Dendritic cell treated with granulocyte-macrophage colony-stimulating factor and Interleukin-4, amounts not matched to agents 40 ng/mL and 50 ng/mL, for 4 days (primary cell): ENCODE measurements around the gene SLC2A6.

Source experiments
- H3K27ac Mint-ChIP-seq: one replicate; pipeline ENCODE4 v1.8.0; 2022; ENCODE audit warnings: mild to moderate bottlenecking, mixed read lengths
- H3K27me3 Mint-ChIP-seq: one replicate; pipeline ENCODE4 v1.8.0; 2022; ENCODE audit warnings: mild to moderate bottlenecking, mixed read lengths
- H3K36me3 Mint-ChIP-seq: one replicate; pipeline ENCODE4 v1.8.0; 2022; ENCODE audit warnings: low read depth, mixed read lengths
- H3K4me1 Mint-ChIP-seq: one replicate; pipeline ENCODE4 v1.8.0; 2022; ENCODE audit warnings: low read depth, mixed read lengths
- H3K4me3 Mint-ChIP-seq: one replicate; pipeline ENCODE4 v1.8.0; 2022; ENCODE audit warnings: mild to moderate bottlenecking, moderate library complexity, mixed read lengths
- H3K9me3 Mint-ChIP-seq: one replicate; pipeline ENCODE4 v1.8.0; 2022; ENCODE audit warnings: mixed read lengths
- intact Hi-C: fragments of 100-400 bp; cut with micrococcal nuclease; formaldehyde crosslinking; loops from one replicate; pipeline ENCODE4 v1.15.0; 2022

SLC2A6 gene

DNA sequence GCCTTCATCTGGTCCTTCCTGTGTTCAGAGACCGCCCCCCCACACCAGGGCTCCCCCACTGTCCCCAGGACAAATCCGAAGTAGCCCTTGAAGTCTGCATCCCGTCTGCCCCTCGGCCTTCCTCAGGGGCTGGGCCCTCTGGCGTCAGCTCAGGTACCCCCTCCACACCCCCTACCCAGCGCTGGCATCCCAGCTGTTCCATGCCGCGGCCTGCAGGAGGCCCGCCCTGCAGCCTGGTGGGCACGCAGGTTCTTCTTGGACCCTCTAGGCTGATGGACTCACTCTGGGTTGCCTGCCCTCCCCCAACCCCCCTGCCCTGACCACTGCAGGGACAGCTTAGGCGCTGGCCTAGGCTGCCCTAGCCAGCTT, 6.6 kb downstream of the SLC2A6 start:
- H3K4me1 Mint-ChIP-seq, result peaks cover 79% of the 10 kb centered on the region
- peaks cover 64% of the 10 kb centered on the region for H3K36me3 Mint-ChIP-seq
- intact Hi-C loops, result no loop called here
- H3K27ac Mint-ChIP-seq, result peak overlapping the region; percentile 71
- no peaks in the 10 kb centered on the region for H3K27me3 Mint-ChIP-seq
- H3K4me3 Mint-ChIP-seq, result peak overlapping the region; percentile 32
- no peaks in the 10 kb centered on the region for H3K9me3 Mint-ChIP-seq

DNA sequence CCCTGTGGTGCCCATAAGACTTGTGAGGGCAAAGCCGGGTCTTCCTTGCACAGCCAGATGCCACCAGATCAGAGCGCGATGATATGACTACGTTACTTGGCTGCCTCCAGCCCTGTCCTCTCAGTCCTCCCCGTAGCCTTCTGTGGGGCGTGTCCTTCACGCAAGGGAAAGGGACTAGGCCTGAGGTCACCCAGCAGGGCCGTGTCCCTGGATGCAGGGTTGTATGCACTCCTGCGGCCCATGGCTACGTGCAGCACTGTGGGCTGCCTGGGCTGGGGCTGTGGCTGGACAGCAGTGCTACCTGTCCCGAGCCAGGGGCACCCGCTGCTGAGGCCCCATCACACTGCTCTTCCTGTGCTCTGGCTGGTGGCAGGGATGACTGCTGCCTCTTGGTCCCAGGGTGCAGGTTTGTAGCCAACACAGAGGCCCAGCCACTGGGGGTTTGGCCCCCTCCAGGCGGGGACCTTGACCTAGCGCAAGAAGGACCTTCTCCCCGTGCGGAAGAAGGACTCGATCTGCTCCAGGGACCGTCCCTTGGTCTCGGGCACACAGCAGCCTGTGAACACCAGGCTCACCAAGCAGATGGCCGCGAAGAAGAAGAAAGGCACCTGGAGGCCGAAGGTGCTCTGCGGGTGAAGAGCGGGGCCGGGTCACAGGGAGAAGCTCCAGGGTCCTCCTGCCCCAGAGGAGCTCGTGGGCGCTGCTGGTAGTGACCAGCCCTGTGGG, 7.2 kb downstream of the SLC2A6 start:
- Mint-ChIP-seq H3K27ac (peak overlapping the region; percentile 71), H3K4me1 (peaks cover 73% of the 10 kb centered on the region)

DNA sequence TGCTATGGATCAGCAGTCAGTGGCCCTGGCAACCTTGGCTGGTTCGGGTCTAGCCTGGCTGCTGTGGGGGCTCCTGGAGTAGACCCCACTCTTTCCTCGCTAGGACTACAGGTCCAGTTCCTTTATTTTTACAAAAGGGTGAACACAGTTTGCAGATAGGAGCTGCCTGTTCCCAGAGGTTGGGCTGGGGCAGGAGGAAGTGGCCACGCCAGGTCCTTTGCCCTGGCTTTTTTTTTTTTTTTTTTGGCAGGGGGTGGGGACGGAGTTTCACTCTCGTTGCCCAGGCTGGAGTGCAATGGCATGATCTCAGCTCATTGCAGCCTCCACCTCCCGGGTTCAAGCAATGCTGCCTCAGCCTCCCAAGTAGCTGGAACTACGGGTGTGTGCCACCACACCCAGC, 7.9 kb downstream of the SLC2A6 start:
- peaks cover 53% of the 10 kb centered on the region for H3K36me3 Mint-ChIP-seq
- no peaks in the 10 kb centered on the region for H3K27me3 Mint-ChIP-seq
- intact Hi-C loops, result no loop called here
- no peak overlapping the region for H3K4me3 Mint-ChIP-seq
- H3K9me3 Mint-ChIP-seq, result no peaks in the 10 kb centered on the region
- H3K27ac Mint-ChIP-seq, result peak overlapping the region; percentile 71
- H3K4me1 Mint-ChIP-seq, result peaks cover 66% of the 10 kb centered on the region

More for the DNA sequence above, 7.2 kb downstream of the SLC2A6 start:
- no peaks in the 10 kb centered on the region for H3K27me3 Mint-ChIP-seq
- no peaks in the 10 kb centered on the region for H3K9me3 Mint-ChIP-seq
- intact Hi-C loops, result no loop called here
- peaks cover 60% of the 10 kb centered on the region for H3K36me3 Mint-ChIP-seq
- H3K4me3 Mint-ChIP-seq, result peak overlapping the region; percentile 17

DNA sequence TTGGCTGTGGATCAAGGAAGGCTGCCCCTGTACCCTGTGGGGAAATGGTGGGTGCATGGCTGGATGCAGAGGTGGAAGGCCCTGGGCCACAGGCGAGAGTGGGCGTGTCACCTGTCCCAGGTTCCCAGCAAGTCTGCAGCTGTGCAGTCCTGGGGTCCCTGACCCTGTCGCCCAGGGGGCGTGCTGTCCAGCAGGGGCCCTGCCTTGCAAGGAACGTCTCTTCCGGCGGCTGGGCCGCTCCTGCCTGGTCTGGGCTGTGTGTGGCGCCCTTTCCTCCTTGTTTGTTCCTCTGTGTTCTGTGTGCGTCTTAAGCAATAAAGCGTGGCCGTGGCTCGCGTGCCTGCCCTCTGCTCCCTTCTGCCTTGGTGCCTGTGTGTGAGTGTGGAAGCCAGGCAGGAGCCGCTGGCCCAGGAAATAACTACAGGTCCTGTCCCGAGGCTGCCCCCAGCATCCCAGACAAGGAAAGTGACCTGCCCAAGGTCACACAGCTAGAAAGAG, 8.4 kb downstream of the SLC2A6 start:
- intact Hi-C loops, result no loop called here
- Mint-ChIP-seq H3K27ac (peak overlapping the region; percentile 71), H3K36me3 (peaks cover 48% of the 10 kb centered on the region), H3K27me3 (no peaks in the 10 kb centered on the region), H3K4me1 (peaks cover 63% of the 10 kb centered on the region), H3K4me3 (no peak overlapping the region), H3K9me3 (no peaks in the 10 kb centered on the region)

DNA sequence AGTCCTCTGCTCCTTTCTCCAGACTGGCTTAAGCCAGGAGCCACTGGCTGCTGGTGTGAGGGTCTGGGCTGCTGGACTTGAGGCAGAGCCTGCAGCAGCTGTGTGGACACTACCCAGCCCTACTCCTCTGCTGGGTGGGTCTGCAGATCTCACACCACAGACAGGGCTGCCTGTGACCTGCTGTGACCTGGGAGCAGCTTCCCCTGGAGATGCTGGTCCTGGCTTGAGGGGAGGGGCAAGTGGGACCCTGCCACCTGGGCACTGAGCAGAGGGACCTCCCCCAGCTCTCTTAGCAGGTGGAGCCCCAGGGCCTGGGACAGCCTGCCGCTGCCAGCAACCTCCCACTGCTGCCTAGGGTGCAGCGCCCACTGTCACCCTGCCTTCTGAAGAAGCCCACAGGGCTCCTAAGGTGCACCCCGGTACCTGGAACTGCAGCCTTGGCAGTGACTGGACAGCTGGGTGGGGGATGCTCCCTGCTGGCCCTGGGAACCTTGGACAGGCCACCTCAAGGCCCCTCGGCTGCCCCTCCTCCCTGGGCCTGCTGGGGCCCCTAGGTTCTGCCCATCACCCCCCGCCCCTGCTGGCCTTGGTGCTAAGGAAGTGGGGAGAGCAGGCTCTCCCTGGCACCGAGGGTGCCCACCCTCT, 10.0 kb downstream of the SLC2A6 start:
- H3K36me3 Mint-ChIP-seq, result peaks cover 32% of the 10 kb centered on the region
- H3K27me3 Mint-ChIP-seq, result peaks cover 6% of the 10 kb centered on the region
- no peak overlapping the region for H3K27ac Mint-ChIP-seq
- intact Hi-C loops, result no loop called here
- peaks cover 62% of the 10 kb centered on the region for H3K4me1 Mint-ChIP-seq
- no peak overlapping the region for H3K4me3 Mint-ChIP-seq
- no peaks in the 10 kb centered on the region for H3K9me3 Mint-ChIP-seq

DNA sequence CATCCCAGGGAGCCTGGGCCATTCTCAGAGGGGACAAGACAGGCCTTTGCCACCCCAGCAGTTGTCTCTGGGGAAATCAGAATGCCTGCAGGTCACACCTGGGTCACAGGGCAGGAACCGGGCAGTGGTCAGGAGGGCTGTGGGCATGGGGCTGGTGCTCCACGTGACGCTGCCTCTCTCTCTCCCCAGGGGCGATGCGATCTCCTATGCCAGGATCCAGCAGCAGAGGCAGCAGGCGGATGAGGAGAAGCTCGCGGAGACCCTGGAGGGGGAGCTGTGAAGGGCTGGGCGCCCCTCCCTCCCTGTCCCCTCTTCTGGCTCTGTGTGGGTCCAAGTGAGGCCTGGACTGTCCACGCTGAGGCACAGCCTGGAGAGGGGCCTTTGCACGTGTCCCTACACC, 10.5 kb downstream of the SLC2A6 start:
- Mint-ChIP-seq H3K4me1 (peaks cover 61% of the 10 kb centered on the region), H3K9me3 (no peaks in the 10 kb centered on the region), H3K27me3 (peaks cover 8% of the 10 kb centered on the region), H3K36me3 (peaks cover 27% of the 10 kb centered on the region), H3K27ac (no peak overlapping the region), H3K4me3 (no peak overlapping the region)
- intact Hi-C loops, result no loop called here

DNA sequence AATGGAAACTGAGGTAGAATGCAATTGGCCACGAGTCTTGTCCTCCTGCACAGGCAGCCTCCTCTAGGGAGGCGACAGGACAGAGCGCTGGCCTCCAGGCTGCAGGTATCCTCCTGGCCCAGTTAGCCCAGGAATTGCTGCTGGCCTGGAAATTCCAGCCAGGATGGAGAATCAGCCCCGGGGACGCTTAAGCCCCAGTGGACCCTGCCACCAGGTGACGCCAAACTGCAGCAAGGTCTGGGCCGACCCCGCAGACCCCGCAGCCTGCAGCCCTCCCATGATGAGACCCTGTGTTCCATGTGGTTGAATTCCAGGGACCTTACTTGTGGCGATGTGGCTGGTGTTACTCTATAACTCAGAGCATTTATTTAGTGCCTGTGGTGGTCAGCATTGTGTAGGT, 11.8 kb downstream of the SLC2A6 start:
- H3K4me1 Mint-ChIP-seq, result peaks cover 56% of the 10 kb centered on the region
- H3K27me3 Mint-ChIP-seq, result peaks cover 18% of the 10 kb centered on the region
- H3K27ac Mint-ChIP-seq, result no peak overlapping the region
- no peak overlapping the region for H3K4me3 Mint-ChIP-seq
- H3K36me3 Mint-ChIP-seq, result peaks cover 14% of the 10 kb centered on the region
- intact Hi-C loops, result no loop called here
- H3K9me3 Mint-ChIP-seq, result no peaks in the 10 kb centered on the region

DNA sequence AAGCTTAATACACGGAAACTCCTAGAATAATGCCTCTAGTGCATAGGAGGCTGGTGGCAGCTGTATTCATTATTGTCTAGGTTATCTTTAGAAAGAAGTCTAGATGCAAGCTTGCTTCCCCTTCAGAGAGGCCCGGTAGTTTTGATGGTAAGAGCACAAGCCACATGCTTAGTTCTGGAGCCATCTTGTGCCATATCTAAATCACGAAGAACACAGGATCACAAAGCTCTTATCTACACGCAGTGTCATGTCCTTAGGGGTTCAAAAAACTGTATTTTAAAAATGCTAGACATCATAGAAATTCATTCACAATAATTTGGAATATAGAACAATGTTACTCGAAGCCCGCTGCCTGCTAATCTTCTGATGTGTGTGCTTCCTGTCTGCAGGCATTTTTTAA, 12.9 kb downstream of the SLC2A6 start:
- intact Hi-C loops, result no loop called here
- Mint-ChIP-seq H3K27me3 (peaks cover 29% of the 10 kb centered on the region), H3K27ac (no peak overlapping the region), H3K4me1 (peaks cover 54% of the 10 kb centered on the region), H3K4me3 (no peak overlapping the region), H3K36me3 (peaks cover 3% of the 10 kb centered on the region), H3K9me3 (no peaks in the 10 kb centered on the region)

DNA sequence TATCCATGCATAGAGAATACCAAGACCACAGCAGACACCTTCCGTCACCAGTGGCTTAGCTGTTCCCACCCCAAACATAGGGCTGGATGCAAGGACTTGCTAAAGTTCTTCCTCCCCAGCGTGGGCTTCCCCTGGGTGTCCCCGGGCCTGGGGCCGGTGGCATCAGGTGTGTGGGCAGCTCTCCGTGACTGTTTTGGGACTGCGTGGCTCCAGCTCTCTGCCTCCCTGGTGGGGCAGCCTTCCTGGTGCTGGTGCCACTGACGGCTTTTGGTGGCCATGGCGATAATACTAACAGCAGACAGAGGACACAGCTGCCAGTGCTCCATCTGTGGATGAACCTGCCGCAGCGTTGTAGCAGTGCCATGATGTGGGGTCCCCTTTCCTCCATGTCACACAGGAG, 14.3 kb downstream of the SLC2A6 start:
- peaks cover 52% of the 10 kb centered on the region for H3K4me1 Mint-ChIP-seq
- H3K4me3 Mint-ChIP-seq, result no peak overlapping the region
- peaks cover 37% of the 10 kb centered on the region for H3K27me3 Mint-ChIP-seq
- intact Hi-C loops, result no loop called here
- H3K36me3 Mint-ChIP-seq, result peaks cover 6% of the 10 kb centered on the region
- H3K9me3 Mint-ChIP-seq, result no peaks in the 10 kb centered on the region
- H3K27ac Mint-ChIP-seq, result no peak overlapping the region

DNA sequence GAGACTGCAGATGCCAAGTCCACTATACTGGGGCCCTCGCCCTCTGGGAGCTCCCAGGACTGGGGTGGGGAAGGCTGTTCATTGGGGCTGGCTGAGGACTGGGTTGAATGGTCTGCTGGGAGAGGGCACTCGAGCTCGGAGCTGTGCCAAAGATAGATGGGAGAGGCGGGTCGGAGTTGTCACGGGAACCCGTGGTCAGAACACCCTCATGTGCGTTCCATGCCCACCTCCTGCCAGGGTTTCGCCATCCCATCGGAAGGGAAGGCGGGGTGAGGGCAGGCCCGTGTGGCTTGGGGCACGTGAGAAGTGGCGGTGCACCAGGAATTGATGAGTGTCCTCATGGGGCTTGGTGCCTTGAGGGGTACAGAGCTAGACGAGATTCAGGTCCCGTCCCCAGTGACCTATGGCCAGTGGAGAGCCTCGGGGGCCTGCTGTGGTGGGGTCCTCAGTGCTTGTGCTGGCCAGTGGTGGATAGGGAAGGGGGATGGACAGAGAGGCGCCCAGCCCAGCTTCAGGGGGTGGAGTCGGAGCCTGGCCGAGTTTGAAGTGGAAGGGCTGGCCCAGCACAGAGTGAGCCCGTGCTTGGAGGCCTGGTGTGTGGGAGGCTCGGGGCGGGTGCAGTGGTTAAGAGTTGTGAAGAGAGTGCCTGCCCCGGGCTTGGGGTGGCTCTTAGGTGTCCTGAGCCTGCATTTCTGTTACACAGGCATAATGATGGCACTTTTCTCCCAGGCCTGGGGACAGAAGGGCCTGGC, 14.9 kb downstream of the SLC2A6 start:
- H3K27me3 Mint-ChIP-seq, result peaks cover 37% of the 10 kb centered on the region
- H3K9me3 Mint-ChIP-seq, result no peaks in the 10 kb centered on the region
- intact Hi-C loops, result no loop called here
- H3K4me1 Mint-ChIP-seq, result peaks cover 52% of the 10 kb centered on the region
- H3K4me3 Mint-ChIP-seq, result no peak overlapping the region
- H3K36me3 Mint-ChIP-seq, result peaks cover 6% of the 10 kb centered on the region
- no peak overlapping the region for H3K27ac Mint-ChIP-seq

DNA sequence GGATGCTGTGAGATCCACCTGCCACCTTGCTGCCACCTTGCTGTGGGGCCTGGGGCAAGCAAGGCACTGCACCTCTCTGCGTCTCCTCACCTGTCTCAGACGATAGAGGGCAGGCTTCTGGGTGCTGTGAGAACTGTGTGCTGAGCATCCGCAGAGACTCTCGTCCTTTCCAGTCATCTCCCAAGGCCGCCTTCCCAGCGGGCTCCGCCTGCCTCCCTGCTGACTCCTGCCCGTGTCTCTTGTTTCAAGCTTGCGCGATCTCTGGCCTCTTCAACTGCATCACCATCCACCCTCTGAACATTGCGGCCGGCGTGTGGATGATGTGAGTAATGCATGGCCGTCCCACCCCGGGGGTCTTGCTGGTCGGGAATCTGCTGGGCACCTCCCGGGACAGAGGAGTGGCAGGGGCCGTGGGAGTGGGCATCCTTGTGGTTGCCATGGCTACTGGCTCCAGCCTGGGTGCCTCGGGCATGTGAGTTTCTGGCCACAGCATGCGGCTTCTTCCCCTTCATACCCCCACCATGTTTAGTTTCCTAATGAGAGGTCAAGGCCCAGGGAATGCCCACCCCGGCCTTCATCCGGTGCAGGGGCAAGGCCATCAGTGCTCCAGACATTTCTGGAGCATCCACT, 15.6 kb downstream of the SLC2A6 start:
- intact Hi-C loops, result no loop called here
- Mint-ChIP-seq H3K27ac (no peak overlapping the region), H3K27me3 (peaks cover 37% of the 10 kb centered on the region), H3K9me3 (no peaks in the 10 kb centered on the region), H3K4me3 (no peak overlapping the region), H3K36me3 (peaks cover 6% of the 10 kb centered on the region), H3K4me1 (peaks cover 59% of the 10 kb centered on the region)

DNA sequence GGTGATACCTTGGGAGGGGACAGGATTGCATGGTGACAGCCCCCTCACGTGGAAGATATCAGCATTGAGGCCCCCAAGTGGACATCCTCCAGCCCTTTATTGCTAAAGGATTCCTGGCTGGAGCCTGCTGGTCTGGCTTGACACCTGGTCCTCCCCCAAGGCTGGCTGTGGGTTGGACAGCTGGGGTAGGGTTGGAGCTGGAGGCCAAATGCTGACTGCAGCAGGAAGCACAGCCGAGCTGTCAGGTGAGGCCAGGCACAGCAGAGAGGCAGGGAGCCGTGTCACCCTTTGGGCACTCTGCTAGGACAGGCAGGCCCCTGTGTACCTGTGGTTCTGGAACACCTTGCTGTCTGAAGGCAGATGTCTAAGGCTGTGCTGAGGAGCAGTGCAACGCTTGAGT, 16.9 kb downstream of the SLC2A6 start:
- H3K36me3 Mint-ChIP-seq, result peaks cover 6% of the 10 kb centered on the region
- intact Hi-C loops, result no loop called here
- H3K4me3 Mint-ChIP-seq, result no peak overlapping the region
- H3K27me3 Mint-ChIP-seq, result peaks cover 37% of the 10 kb centered on the region
- no peaks in the 10 kb centered on the region for H3K9me3 Mint-ChIP-seq
- no peak overlapping the region for H3K27ac Mint-ChIP-seq
- H3K4me1 Mint-ChIP-seq, result peaks cover 59% of the 10 kb centered on the region

DNA sequence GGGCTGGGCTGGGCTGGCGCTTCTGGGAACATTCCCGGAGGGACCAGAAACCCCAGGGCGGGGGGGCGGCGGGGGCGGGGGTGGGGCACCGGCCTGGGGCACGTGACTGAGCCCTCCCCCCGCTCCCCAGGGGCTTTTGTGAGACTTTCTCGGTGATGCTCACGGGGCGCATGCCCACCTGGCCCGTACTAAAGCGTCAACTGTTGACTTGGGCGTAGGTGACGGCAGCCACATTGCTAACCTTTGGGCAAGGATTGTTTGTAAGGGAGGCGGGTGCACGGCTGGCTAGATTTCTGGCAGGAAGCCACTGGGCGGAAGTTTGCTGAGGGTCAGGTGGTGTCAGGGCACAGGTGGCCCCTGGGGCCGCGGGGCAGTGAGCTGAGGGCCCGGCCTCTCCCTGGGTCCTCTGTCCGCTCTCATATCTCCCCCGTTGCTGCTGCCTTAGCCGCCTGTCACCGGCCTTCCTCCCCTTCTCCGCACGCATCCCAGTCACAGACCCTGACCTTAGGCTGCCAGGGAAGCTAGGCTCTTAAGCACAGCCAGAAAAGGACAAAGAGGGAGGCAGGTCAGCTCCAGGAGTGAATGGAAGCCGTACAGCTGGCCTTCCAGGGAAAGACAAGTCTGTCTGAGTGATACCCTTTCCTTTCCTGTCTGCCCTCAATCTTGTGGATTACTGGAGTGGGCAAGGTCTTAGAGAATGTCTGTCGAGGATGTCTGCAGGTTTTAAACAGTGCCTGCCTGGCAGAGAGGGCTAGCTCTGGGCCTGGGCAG, 18.3 kb downstream of the SLC2A6 start:
- Mint-ChIP-seq H3K36me3 (peaks cover 6% of the 10 kb centered on the region), H3K27me3 (peaks cover 40% of the 10 kb centered on the region), H3K9me3 (no peaks in the 10 kb centered on the region), H3K4me1 (peaks cover 58% of the 10 kb centered on the region), H3K4me3 (peak overlapping the region; percentile 58), H3K27ac (peak overlapping the region; percentile 91)
- intact Hi-C loops, result no loop called here
